WTC11 (cell line): Measurements from ENCODE around the gene ZFYVE28. TPM values are rescaled to one million over a fixed set of nuclear protein-coding genes. Genes with fewer than 3 reads are reported as not detected.

Experiments
- ATAC-seq: fragments of 200-7000 bp; cut with Tn5 transposase; 2 replicates; pipeline ENCODE4 v1.10.0; 2021; ENCODE audit warnings: mild to moderate bottlenecking, moderate library complexity
- CTCF ChIA-PET: fragments of 300-600 bp; sonication (Branson Sonifier 250); formaldehyde crosslinking; loops from one replicate; lab custom pipeline; 2021; ENCODE audit warnings: antibody characterized with exemption; lab: Charles Lee
- POLR2A ChIA-PET: fragments of 350-600 bp; sonication (Branson Sonifier 250); formaldehyde crosslinking; loops from one replicate; lab custom pipeline; 2021; ENCODE audit warnings: antibody characterized with exemption; lab: Charles Lee
- DNase-seq: peaks from one replicate; pipeline ENCODE4 v3.0.0; 2021; ENCODE audit warnings: low spot score
- H3K27ac Mint-ChIP-seq: 2 replicates; pipeline ENCODE4 v1.8.0; 2021; ENCODE audit warnings: mixed read lengths
- H3K27me3 Mint-ChIP-seq: 2 replicates; pipeline ENCODE4 v1.8.0; 2021; ENCODE audit warnings: low read depth, mild to moderate bottlenecking, moderate library complexity, mixed read lengths
- H3K36me3 Mint-ChIP-seq: 2 replicates; pipeline ENCODE4 v1.8.0; 2021; ENCODE audit warnings: mixed read lengths
- H3K4me1 Mint-ChIP-seq: 2 replicates; pipeline ENCODE4 v1.8.0; 2022; ENCODE audit warnings: mixed read lengths
- H3K4me3 Mint-ChIP-seq: 2 replicates; pipeline ENCODE4 v1.8.0; 2021; ENCODE audit warnings: mild to moderate bottlenecking, moderate library complexity, mixed read lengths
- H3K9me3 Mint-ChIP-seq: 2 replicates; pipeline ENCODE4 v1.8.0; 2021; ENCODE audit warnings: mixed read lengths
- EMX1 ChIP-seq: fragments of 250-450 bp; sonication (Bioruptor Pico); IDR thresholded peaks from 2 replicates; pipeline ENCODE4 v1.8.0; 2021; ENCODE audit warnings: mild to moderate bottlenecking
- FOXJ3 ChIP-seq: sonication (generic); formaldehyde crosslinking; IDR thresholded peaks from 2 replicates; pipeline ENCODE4 v1.9.0; 2021; ENCODE audit warnings: missing genetic modification reagents, mild to moderate bottlenecking, borderline replicate concordance
- HMGA2 ChIP-seq: fragments of 250-450 bp; sonication (Bioruptor Pico); IDR thresholded peaks from 2 replicates; pipeline ENCODE4 v1.4.0; 2021; ENCODE audit warnings: mild to moderate bottlenecking, moderate library complexity
- IRF2 ChIP-seq: sonication (generic); formaldehyde crosslinking; IDR thresholded peaks from 2 replicates; pipeline ENCODE4 v1.8.0; 2022; ENCODE audit warnings: low read depth, missing genetic modification reagents, borderline replicate concordance
- MYBL2 ChIP-seq: sonication (generic); formaldehyde crosslinking; IDR thresholded peaks from 2 replicates; pipeline ENCODE4 v1.8.1; 2023; ENCODE audit warnings: mild to moderate bottlenecking, moderate library complexity, missing genetic modification reagents
- NFATC4 ChIP-seq: fragments of 250-450 bp; sonication (Bioruptor Pico); IDR thresholded peaks from 2 replicates; pipeline ENCODE4 v1.9.0; 2021; ENCODE audit warnings: mild to moderate bottlenecking
- NFE2L1 ChIP-seq: sonication (generic); formaldehyde crosslinking; IDR thresholded peaks from 2 replicates; pipeline ENCODE4 v1.8.1; 2023; ENCODE audit warnings: missing genetic modification reagents
- NR2C2 ChIP-seq: sonication (generic); formaldehyde crosslinking; IDR thresholded peaks from 2 replicates; pipeline ENCODE4 v1.8.0; 2022; ENCODE audit warnings: mild to moderate bottlenecking, missing genetic modification reagents
- RORB ChIP-seq: fragments of 250-450 bp; sonication (Bioruptor Pico); IDR thresholded peaks from 2 replicates; pipeline ENCODE4 v1.9.0; 2021; ENCODE audit warnings: mild to moderate bottlenecking
- SMAD3 ChIP-seq: sonication (generic); formaldehyde crosslinking; IDR thresholded peaks from 2 replicates; pipeline ENCODE4 v1.8.0; 2022; ENCODE audit warnings: missing genetic modification reagents, mild to moderate bottlenecking, borderline replicate concordance
- SP1 ChIP-seq: sonication (generic); formaldehyde crosslinking; conservative IDR thresholded peaks from 2 replicates; pipeline ENCODE4 v1.8.1; 2022; ENCODE audit warnings: missing genetic modification reagents
- TCF7 ChIP-seq: sonication (generic); formaldehyde crosslinking; IDR thresholded peaks from 2 replicates; pipeline ENCODE4 v1.8.0; 2022; ENCODE audit warnings: mild to moderate bottlenecking, low read depth, missing genetic modification reagents, moderate library complexity
- ZNF263 ChIP-seq: sonication (generic); formaldehyde crosslinking; IDR thresholded peaks from 2 replicates; pipeline ENCODE4 v1.8.1; 2022; ENCODE audit warnings: low read depth, mild to moderate bottlenecking, moderate library complexity, missing genetic modification reagents
- ZNF396 ChIP-seq: fragments of 250-450 bp; sonication (Bioruptor Pico); IDR thresholded peaks from 2 replicates; pipeline ENCODE4 v1.8.0; 2021; ENCODE audit warnings: mild to moderate bottlenecking, moderate library complexity, borderline replicate concordance
- ZNF423 ChIP-seq: fragments of 250-450 bp; sonication (Bioruptor Pico); IDR thresholded peaks from 2 replicates; pipeline ENCODE4 v2.1.2; 2022; ENCODE audit warnings: mild to moderate bottlenecking, moderate library complexity
- total RNA-seq: library from RNA; stranded (reverse); gene quantifications from 3 replicates; pipeline ENCODE4 v1.2.3, GENCODE V29; 2021
- TF ChIP-seq, protein P1 (sequence below): sonication (generic); formaldehyde crosslinking; IDR thresholded peaks from 2 replicates; pipeline ENCODE4 v1.8.0; 2023; ENCODE audit warnings: mild to moderate bottlenecking, missing genetic modification reagents
- TF ChIP-seq, protein P2 (sequence below): sonication (generic); formaldehyde crosslinking; IDR thresholded peaks from 2 replicates; pipeline ENCODE4 v1.8.0; 2023; ENCODE audit warnings: missing genetic modification reagents
- TF ChIP-seq, protein P3 (sequence below): fragments of 250-450 bp; sonication (Bioruptor Pico); IDR thresholded peaks from 2 replicates; pipeline ENCODE4 v1.9.0; 2021; ENCODE audit warnings: mild to moderate bottlenecking, borderline replicate concordance
- TF ChIP-seq, protein P4 (sequence below): sonication (generic); formaldehyde crosslinking; IDR thresholded peaks from 2 replicates; pipeline ENCODE4 v1.8.0; 2022; ENCODE audit warnings: missing genetic modification reagents
- TF ChIP-seq, protein P5 (sequence below): sonication (generic); formaldehyde crosslinking; conservative IDR thresholded peaks from 2 replicates; pipeline ENCODE4 v1.8.1; 2023; ENCODE audit warnings: mild to moderate bottlenecking, low read depth, missing genetic modification reagents, moderate library complexity

Gene ZFYVE28
- total RNA-seq, 1 experiment from 2014 or later = 7.8 TPM

DNA sequence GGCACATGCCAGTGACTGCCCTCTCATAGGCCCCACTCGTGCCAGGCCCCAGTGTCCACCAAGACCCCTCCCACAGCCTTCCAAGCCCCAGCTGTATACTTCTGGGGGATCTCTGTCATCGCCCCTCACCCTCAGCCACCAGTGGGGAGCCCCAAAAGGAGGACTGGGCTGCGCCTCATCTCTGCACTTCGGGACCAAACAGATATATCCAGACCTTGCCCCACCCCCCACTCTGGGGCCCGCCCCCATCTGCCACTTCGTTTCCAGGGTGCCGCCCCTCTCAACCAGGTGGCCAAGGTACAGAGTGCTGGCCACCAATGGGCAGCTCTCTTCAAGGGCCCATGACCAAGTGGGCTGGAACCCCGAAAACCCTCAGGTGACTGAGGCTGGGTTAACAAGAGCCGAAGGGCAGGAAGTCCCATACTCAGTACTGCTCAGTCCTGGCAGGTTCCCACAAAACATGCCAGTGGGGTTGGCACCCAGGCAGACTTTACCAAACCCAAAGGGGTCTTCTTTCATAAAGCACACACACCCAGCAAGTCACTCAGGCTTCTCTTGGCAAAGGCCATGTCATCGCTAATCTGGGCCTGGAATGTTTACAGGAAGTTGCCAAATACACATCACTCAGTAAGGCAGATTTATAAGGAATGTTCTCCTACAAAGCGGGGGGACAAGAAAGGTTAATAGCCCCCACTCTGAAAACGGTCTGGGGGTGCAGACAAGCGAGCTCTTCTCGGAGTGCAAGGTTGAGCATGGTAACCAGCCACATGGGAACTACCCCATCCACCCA, 4.4 kb downstream of the ZFYVE28 start (continued):
- TF ChIP-seq, protein P1, sequence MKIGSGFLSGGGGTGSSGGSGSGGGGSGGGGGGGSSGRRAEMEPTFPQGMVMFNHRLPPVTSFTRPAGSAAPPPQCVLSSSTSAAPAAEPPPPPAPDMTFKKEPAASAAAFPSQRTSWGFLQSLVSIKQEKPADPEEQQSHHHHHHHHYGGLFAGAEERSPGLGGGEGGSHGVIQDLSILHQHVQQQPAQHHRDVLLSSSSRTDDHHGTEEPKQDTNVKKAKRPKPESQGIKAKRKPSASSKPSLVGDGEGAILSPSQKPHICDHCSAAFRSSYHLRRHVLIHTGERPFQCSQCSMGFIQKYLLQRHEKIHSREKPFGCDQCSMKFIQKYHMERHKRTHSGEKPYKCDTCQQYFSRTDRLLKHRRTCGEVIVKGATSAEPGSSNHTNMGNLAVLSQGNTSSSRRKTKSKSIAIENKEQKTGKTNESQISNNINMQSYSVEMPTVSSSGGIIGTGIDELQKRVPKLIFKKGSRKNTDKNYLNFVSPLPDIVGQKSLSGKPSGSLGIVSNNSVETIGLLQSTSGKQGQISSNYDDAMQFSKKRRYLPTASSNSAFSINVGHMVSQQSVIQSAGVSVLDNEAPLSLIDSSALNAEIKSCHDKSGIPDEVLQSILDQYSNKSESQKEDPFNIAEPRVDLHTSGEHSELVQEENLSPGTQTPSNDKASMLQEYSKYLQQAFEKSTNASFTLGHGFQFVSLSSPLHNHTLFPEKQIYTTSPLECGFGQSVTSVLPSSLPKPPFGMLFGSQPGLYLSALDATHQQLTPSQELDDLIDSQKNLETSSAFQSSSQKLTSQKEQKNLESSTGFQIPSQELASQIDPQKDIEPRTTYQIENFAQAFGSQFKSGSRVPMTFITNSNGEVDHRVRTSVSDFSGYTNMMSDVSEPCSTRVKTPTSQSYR (CRISPR knock-in tag) = no peak
- TF ChIP-seq, protein P2, sequence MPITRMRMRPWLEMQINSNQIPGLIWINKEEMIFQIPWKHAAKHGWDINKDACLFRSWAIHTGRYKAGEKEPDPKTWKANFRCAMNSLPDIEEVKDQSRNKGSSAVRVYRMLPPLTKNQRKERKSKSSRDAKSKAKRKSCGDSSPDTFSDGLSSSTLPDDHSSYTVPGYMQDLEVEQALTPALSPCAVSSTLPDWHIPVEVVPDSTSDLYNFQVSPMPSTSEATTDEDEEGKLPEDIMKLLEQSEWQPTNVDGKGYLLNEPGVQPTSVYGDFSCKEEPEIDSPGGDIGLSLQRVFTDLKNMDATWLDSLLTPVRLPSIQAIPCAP (CRISPR knock-in tag) = no peak
- TF ChIP-seq MYBL2 (CRISPR knock-in tag) (no peak), HMGA2 (CRISPR knock-in tag) (no peak)
- TF ChIP-seq, protein P3, sequence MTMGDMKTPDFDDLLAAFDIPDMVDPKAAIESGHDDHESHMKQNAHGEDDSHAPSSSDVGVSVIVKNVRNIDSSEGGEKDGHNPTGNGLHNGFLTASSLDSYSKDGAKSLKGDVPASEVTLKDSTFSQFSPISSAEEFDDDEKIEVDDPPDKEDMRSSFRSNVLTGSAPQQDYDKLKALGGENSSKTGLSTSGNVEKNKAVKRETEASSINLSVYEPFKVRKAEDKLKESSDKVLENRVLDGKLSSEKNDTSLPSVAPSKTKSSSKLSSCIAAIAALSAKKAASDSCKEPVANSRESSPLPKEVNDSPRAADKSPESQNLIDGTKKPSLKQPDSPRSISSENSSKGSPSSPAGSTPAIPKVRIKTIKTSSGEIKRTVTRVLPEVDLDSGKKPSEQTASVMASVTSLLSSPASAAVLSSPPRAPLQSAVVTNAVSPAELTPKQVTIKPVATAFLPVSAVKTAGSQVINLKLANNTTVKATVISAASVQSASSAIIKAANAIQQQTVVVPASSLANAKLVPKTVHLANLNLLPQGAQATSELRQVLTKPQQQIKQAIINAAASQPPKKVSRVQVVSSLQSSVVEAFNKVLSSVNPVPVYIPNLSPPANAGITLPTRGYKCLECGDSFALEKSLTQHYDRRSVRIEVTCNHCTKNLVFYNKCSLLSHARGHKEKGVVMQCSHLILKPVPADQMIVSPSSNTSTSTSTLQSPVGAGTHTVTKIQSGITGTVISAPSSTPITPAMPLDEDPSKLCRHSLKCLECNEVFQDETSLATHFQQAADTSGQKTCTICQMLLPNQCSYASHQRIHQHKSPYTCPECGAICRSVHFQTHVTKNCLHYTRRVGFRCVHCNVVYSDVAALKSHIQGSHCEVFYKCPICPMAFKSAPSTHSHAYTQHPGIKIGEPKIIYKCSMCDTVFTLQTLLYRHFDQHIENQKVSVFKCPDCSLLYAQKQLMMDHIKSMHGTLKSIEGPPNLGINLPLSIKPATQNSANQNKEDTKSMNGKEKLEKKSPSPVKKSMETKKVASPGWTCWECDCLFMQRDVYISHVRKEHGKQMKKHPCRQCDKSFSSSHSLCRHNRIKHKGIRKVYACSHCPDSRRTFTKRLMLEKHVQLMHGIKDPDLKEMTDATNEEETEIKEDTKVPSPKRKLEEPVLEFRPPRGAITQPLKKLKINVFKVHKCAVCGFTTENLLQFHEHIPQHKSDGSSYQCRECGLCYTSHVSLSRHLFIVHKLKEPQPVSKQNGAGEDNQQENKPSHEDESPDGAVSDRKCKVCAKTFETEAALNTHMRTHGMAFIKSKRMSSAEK (CRISPR knock-in tag) = no peak

DNA sequence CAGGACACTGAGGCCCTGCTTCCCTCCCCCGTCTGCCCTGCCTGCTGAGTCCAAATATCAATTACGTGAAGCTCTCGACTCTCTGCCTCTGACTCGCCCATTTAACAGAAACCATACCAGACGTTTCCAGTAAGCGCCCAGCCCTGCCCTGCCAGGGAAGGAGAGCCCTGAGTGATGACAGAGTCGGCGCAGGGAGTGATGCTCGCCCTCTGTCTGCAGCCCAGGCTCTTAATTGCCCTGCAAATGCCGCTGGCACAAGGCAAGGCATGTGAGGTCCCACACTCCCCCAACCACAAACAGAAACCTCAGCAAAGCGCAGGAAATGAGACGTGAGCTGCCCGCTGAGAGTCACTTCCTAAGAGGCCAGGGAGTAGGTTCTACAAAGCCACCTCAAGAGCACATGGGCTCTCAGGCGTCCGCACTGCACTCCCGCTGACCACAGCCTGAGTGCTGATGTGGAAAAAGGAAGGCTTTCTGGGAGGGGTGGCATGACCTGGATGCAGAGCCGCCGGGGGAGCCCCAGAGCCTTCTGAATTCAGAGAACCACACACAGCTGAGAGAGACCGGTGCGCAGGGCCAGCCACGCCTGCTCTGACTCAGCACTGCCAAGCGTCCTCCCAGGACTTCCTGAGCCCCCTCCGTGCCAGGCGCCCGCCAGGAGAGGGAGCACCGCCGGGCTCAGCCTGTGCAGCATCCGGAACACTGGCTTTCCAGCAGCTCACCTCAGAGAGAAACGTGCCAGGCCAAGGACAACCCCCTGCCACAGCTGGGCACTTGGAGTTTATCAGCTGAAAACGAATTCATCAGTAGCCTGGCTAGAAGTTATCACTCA, 5.3 kb downstream of the ZFYVE28 start:
- DNase-seq (peak; percentile 80), ATAC-seq (peak; percentile 73)
- POLR2A ChIA-PET = interaction anchor here (0.8 to 1.5 kb wide), 4 partner anchors 11 to 192 kb away, joined by 3 to 6 read pairs (median 4); partner anchors contain the start of gene RNF4
- peak overlapping the region; percentile 91 for H3K27ac Mint-ChIP-seq
- peaks cover 55% of the 10 kb centered on the region for H3K4me1 Mint-ChIP-seq
- no peaks in the 10 kb centered on the region for H3K36me3 Mint-ChIP-seq
- CTCF ChIA-PET = interaction anchor here (0.8 to 3.8 kb wide), 14 partner anchors 10 to 197 kb away, joined by 3 to 27 read pairs (median 4); partner anchors contain the start of gene RNF4
- peaks cover 44% of the 10 kb centered on the region for H3K27me3 Mint-ChIP-seq
- peak overlapping the region; percentile 62 for H3K4me3 Mint-ChIP-seq
- H3K9me3 Mint-ChIP-seq = no peaks in the 10 kb centered on the region
- TF ChIP-seq TCF7 (no peak), NFE2L1 (CRISPR knock-in tag) (peak; percentile 96), SP1 (CRISPR knock-in tag) (0 out of 2 replicates have a peak, but pooled peaks have one; percentile 46), IRF2 (no peak), NFATC4 (no peak), NR2C2 (CRISPR knock-in tag) (no peak; the same call in 1 of the 2 replicates), ZNF263 (CRISPR knock-in tag) (peak; percentile 96), EMX1 (CRISPR knock-in tag) (no peak), FOXJ3 (CRISPR knock-in tag) (no peak), SMAD3 (CRISPR knock-in tag) (no peak), RORB (CRISPR knock-in tag) (no peak), ZNF423 (CRISPR knock-in tag) (no peak), ZNF396 (CRISPR knock-in tag) (no peak)
- TF ChIP-seq, protein P4, sequence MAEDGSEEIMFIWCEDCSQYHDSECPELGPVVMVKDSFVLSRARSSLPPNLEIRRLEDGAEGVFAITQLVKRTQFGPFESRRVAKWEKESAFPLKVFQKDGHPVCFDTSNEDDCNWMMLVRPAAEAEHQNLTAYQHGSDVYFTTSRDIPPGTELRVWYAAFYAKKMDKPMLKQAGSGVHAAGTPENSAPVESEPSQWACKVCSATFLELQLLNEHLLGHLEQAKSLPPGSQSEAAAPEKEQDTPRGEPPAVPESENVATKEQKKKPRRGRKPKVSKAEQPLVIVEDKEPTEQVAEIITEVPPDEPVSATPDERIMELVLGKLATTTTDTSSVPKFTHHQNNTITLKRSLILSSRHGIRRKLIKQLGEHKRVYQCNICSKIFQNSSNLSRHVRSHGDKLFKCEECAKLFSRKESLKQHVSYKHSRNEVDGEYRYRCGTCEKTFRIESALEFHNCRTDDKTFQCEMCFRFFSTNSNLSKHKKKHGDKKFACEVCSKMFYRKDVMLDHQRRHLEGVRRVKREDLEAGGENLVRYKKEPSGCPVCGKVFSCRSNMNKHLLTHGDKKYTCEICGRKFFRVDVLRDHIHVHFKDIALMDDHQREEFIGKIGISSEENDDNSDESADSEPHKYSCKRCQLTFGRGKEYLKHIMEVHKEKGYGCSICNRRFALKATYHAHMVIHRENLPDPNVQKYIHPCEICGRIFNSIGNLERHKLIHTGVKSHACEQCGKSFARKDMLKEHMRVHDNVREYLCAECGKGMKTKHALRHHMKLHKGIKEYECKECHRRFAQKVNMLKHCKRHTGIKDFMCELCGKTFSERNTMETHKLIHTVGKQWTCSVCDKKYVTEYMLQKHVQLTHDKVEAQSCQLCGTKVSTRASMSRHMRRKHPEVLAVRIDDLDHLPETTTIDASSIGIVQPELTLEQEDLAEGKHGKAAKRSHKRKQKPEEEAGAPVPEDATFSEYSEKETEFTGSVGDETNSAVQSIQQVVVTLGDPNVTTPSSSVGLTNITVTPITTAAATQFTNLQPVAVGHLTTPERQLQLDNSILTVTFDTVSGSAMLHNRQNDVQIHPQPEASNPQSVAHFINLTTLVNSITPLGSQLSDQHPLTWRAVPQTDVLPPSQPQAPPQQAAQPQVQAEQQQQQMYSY (CRISPR knock-in tag) = no peak
- TF ChIP-seq, protein P5, sequence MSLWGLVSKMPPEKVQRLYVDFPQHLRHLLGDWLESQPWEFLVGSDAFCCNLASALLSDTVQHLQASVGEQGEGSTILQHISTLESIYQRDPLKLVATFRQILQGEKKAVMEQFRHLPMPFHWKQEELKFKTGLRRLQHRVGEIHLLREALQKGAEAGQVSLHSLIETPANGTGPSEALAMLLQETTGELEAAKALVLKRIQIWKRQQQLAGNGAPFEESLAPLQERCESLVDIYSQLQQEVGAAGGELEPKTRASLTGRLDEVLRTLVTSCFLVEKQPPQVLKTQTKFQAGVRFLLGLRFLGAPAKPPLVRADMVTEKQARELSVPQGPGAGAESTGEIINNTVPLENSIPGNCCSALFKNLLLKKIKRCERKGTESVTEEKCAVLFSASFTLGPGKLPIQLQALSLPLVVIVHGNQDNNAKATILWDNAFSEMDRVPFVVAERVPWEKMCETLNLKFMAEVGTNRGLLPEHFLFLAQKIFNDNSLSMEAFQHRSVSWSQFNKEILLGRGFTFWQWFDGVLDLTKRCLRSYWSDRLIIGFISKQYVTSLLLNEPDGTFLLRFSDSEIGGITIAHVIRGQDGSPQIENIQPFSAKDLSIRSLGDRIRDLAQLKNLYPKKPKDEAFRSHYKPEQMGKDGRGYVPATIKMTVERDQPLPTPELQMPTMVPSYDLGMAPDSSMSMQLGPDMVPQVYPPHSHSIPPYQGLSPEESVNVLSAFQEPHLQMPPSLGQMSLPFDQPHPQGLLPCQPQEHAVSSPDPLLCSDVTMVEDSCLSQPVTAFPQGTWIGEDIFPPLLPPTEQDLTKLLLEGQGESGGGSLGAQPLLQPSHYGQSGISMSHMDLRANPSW = no peak
